HG03159 (cell line): ENCODE results near the gene AHCYL1.
"Not testable (repeated sequence)": the region's sequence is repeated elsewhere in the genome, so short reads cannot be mapped to it uniquely, and the experiment has no call there.

Experiments
- ATAC-seq: cut with Tn5 transposase; IDR thresholded peaks from one replicate; pipeline ENCODE4 v1.9.1; 2021; ENCODE audit warnings: mild to moderate bottlenecking, moderate library complexity; ENCODE audit not compliant: unreplicated experiment

Gene AHCYL1

GRCh38 chr1:109984456-109985246 lies at the start of gene AHCYL1:
Gene AHCYL1 (plus strand): TSS chr1:109984765. CDS start chr1:109985053, 288 bp downstream.
- ATAC-seq, result peak; percentile 95

GRCh38 chr1:109935451-109935900 lies 49.1 kb upstream of the AHCYL1 start:
- ATAC-seq, result no peak

- ATAC-seq, result no peak
Observed at GRCh38 chr1:109937738-109938137, 46.8 kb upstream of the AHCYL1 start.

- no peak for ATAC-seq
Observed at GRCh38 chr1:109938556-109938955, 46.0 kb upstream of the AHCYL1 start.

GRCh38 chr1:109942434-109942833 lies 42.1 kb upstream of the AHCYL1 start:
- ATAC-seq, result no peak

- no peak for ATAC-seq
Observed at GRCh38 chr1:109944541-109944940, 40.0 kb upstream of the AHCYL1 start.

GRCh38 chr1:109946511-109946910 lies 38.1 kb upstream of the AHCYL1 start:
- no peak for ATAC-seq

GRCh38 chr1:109947582-109948284 lies 36.8 kb upstream of the AHCYL1 start:
- no peak for ATAC-seq

GRCh38 chr1:109948285-109948630 lies 36.3 kb upstream of the AHCYL1 start:
- no peak for ATAC-seq

GRCh38 chr1:109950038-109950437 lies 34.5 kb upstream of the AHCYL1 start:
- ATAC-seq, result no peak

GRCh38 chr1:109950509-109950908 lies 34.1 kb upstream of the AHCYL1 start:
- no peak for ATAC-seq

- ATAC-seq, result not testable (repeated sequence)
Observed at GRCh38 chr1:109951501-109951900, 33.1 kb upstream of the AHCYL1 start.

GRCh38 chr1:109954041-109954512 lies 30.5 kb upstream of the AHCYL1 start:
- no peak for ATAC-seq

- no peak for ATAC-seq
Observed at GRCh38 chr1:109959632-109959973, 25.0 kb upstream of the AHCYL1 start.

GRCh38 chr1:109959974-109960744 lies 24.4 kb upstream of the AHCYL1 start:
- no peak for ATAC-seq

GRCh38 chr1:109960745-109961094 lies 23.8 kb upstream of the AHCYL1 start:
- ATAC-seq, result no peak

- no peak for ATAC-seq
Observed at GRCh38 chr1:109963864-109964263, 20.7 kb upstream of the AHCYL1 start.

GRCh38 chr1:109969146-109969829 lies 15.3 kb upstream of the AHCYL1 start:
- no peak for ATAC-seq

GRCh38 chr1:109969907-109970306 lies 14.7 kb upstream of the AHCYL1 start:
- no peak for ATAC-seq

- ATAC-seq, result no peak
Observed at GRCh38 chr1:109971559-109971958, 13.0 kb upstream of the AHCYL1 start.

GRCh38 chr1:109974191-109974590 lies 10.4 kb upstream of the AHCYL1 start:
- ATAC-seq, result no peak
